Measurements from ENCODE around the gene CDK17.

The CDK17 gene

DNA sequence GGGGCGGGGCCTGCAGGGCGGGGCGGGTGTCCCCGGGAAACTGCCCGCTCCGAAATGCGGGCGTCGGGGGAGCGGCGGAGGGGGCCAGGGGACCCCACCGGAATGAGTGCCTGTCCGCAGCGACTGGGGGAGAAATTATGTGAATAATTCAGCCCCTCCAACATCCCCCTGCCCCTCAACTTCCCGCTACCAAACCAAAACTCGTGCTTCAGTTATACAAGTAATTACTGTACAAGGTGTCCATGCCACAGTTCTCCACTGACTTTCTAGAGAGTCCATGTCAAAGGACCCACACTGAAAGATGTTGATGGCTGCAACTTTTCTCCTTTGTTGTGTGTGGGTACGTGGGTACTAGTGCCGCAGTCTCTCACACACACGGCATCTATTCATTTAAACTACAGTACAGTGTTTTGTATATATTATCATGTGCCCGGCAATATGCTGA, 414 bp upstream of the CDK17 start:
- Histone ChIP-seq H2AFZ (ENCODE audit: insufficient read depth, low read length, poor library complexity) (peak overlapping the region; percentile 90), H2AK5ac (ENCODE audit: low read length) (no peak overlapping the region), H3K4me3 (ENCODE audit: low read depth, low read length) (peak overlapping the region; percentile 63), H2BK12ac (ENCODE audit: low read length) (no peak overlapping the region), H4K8ac (ENCODE audit: low read depth, low read length) (no peak overlapping the region), H3K23ac (ENCODE audit: low read length) (no peak overlapping the region), H3K4me2 (ENCODE audit: low read length) (peak overlapping the region; percentile 98), H3K18ac (ENCODE audit: low read length) (no peak overlapping the region), H3K4me1 (ENCODE audit: control insufficient read depth in 1 of 2, insufficient read depth in 2 of 2, low read length in 2 of 2) (no peaks in the 10 kb centered on the region), H3K36me3 (ENCODE audit: control insufficient read depth in 1 of 2, insufficient read depth in 2 of 2, low read length in 2 of 2) (no peaks in the 10 kb centered on the region), H3K79me2 (ENCODE audit: control insufficient read depth, insufficient read depth, low read length, poor library complexity) (peaks cover 11% of the 10 kb centered on the region), H2BK5ac (ENCODE audit: low read depth, low read length, poor library complexity) (peak overlapping the region; percentile 2), H3K79me1 (ENCODE audit: low read length) (peaks cover 13% of the 10 kb centered on the region), H4K91ac (ENCODE audit: low read depth, low read length) (no peak overlapping the region), H3K9ac (ENCODE audit: low read length) (peak overlapping the region; percentile 18), H3K27me3 (ENCODE audit: insufficient read depth, low read length) (no peaks in the 10 kb centered on the region), H3K9me3 (ENCODE audit: insufficient read depth, low read depth, low read length) (no peaks in the 10 kb centered on the region), H4K12ac (ENCODE audit: low read depth, low read length) (no peak overlapping the region), H3K27ac (ENCODE audit: low read depth, low read length) (no peak overlapping the region), H3K14ac (ENCODE audit: low read length) (no peak overlapping the region), H2BK120ac (ENCODE audit: insufficient read depth, low read length, poor library complexity) (no peak overlapping the region), H3K4ac (ENCODE audit: low read depth, low read length) (no peak overlapping the region)
- WGBS (ENCODE audit: extremely low coverage, insufficient coverage, insufficient read length) = no CpG with 5 or more reads among the region's 20 CpGs
- peak in 1 of 2 donors; percentile 54 for DNase-seq

DNA sequence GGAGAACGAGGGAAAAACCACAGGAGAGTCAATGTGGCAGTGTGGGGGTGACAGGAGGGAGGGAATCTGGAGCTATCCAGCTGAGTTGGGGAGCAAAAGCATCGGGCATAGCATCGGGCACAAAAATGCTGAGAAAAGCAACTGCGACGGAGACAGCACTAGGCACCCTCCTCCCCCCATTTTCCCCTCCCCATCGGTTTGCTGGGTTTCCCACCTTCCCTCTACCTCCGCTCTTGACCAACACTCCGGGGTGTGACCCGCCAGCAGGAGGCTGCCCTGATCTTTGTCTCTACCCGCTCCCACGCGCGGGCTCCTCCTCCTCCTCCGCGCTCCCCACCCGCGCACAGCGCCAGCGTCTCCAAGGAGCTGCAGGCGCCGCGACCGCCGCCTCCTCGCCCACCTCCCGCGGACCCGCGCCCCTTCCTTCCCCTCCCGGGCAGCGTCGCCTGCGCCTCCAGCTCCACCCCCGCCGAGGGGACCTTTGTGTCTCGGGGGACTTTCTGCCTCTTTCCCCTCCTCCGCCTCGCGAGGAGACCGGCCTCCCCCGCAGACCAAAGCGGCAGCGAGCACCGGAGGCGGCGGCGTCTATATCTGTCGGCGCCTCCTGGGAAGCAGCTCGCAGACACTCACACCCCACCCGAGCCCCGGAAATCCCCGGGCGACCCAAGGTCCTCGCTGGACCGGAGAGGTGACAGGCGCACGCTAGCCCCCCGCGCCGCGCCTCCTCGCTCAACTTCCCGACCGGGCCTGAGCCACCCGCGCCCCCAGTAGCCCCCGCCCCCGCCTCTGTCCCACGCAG, 920 bp downstream of the CDK17 start:
- Histone ChIP-seq H3K14ac (ENCODE audit: low read length) (peak overlapping the region; percentile 94), H4K8ac (ENCODE audit: low read depth, low read length) (peak overlapping the region; percentile 99), H2BK5ac (ENCODE audit: low read depth, low read length, poor library complexity) (peak overlapping the region; percentile 98), H3K27me3 (ENCODE audit: insufficient read depth, low read length) (no peaks in the 10 kb centered on the region), H2BK120ac (ENCODE audit: insufficient read depth, low read length, poor library complexity) (peak overlapping the region; percentile 67), H3K18ac (ENCODE audit: low read length) (peak overlapping the region; percentile 94), H3K4ac (ENCODE audit: low read depth, low read length) (peak overlapping the region; percentile 85), H3K4me3 (ENCODE audit: low read depth, low read length) (peak overlapping the region; percentile 91), H3K79me1 (ENCODE audit: low read length) (peaks cover 13% of the 10 kb centered on the region), H3K9ac (ENCODE audit: low read length) (peak overlapping the region; percentile 91), H3K23ac (ENCODE audit: low read length) (no peak overlapping the region), H4K91ac (ENCODE audit: low read depth, low read length) (peak overlapping the region; percentile 95), H3K4me1 (ENCODE audit: control insufficient read depth in 1 of 2, insufficient read depth in 2 of 2, low read length in 2 of 2) (no peaks in the 10 kb centered on the region), H3K36me3 (ENCODE audit: control insufficient read depth in 1 of 2, insufficient read depth in 2 of 2, low read length in 2 of 2) (no peaks in the 10 kb centered on the region), H3K9me3 (ENCODE audit: insufficient read depth, low read depth, low read length) (peaks cover 1% of the 10 kb centered on the region), H4K12ac (ENCODE audit: low read depth, low read length) (peak overlapping the region; percentile 35), H3K79me2 (ENCODE audit: control insufficient read depth, insufficient read depth, low read length, poor library complexity) (peaks cover 11% of the 10 kb centered on the region), H3K27ac (ENCODE audit: low read depth, low read length) (peak overlapping the region; percentile 98), H2AFZ (ENCODE audit: insufficient read depth, low read length, poor library complexity) (peak overlapping the region; percentile 96), H3K4me2 (ENCODE audit: low read length) (peak overlapping the region; percentile 88), H2AK5ac (ENCODE audit: low read length) (no peak overlapping the region), H2BK12ac (ENCODE audit: low read length) (no peak overlapping the region)
- peak; percentile 54 to 63 for DNase-seq
- WGBS (ENCODE audit: extremely low coverage, insufficient coverage, insufficient read length) = no CpG with 5 or more reads among the region's 70 CpGs

DNA sequence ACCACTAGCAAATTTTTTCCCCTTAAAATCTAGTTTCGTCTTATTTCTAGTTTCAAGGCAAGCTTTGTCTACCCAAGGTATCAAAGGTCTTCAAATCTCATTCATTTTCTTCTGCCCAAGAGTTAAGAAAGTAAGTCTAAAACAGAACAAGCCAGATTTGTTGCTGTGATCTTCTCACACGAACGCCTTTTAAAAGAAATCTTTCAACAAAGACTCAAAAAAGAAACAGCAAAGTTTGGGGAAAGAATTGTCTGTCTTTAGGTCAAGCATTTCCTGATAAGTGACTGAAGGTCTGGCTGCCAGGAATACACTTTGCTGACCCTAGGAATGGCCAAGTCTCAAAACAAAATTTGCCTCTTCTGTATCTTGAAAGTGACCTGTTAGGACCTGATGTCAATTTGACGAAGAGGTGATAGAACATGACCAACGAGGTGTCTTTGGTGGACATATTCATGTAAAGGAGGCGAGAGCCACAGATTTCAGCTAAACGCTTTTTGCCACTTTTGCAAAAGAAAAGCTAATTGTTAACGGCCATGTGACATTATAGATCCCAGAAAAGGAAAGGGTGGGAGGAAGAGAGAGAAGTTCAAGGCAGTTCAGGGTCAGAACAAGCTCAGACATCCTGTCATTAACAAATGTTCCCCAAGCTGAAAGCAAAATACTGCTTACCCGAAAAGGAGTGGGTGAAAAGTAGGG, 1.7 kb downstream of the CDK17 start:
- no CpG with 5 or more reads among the region's 9 CpGs for WGBS (ENCODE audit: extremely low coverage, insufficient coverage, insufficient read length)
- Histone ChIP-seq H3K79me2 (ENCODE audit: control insufficient read depth, insufficient read depth, low read length, poor library complexity) (peaks cover 11% of the 10 kb centered on the region), H3K27me3 (ENCODE audit: insufficient read depth, low read length) (no peaks in the 10 kb centered on the region), H3K18ac (ENCODE audit: low read length) (no peak overlapping the region), H3K4me1 (ENCODE audit: control insufficient read depth in 1 of 2, insufficient read depth in 2 of 2, low read length in 2 of 2) (no peaks in the 10 kb centered on the region), H3K4me2 (ENCODE audit: low read length) (peak overlapping the region; percentile 88), H3K23ac (ENCODE audit: low read length) (no peak overlapping the region), H2BK5ac (ENCODE audit: low read depth, low read length, poor library complexity) (no peak overlapping the region), H4K12ac (ENCODE audit: low read depth, low read length) (no peak overlapping the region), H3K14ac (ENCODE audit: low read length) (peak overlapping the region; percentile 23), H2BK120ac (ENCODE audit: insufficient read depth, low read length, poor library complexity) (no peak overlapping the region), H3K4me3 (ENCODE audit: low read depth, low read length) (peak overlapping the region; percentile 91), H3K36me3 (ENCODE audit: control insufficient read depth in 1 of 2, insufficient read depth in 2 of 2, low read length in 2 of 2) (no peaks in the 10 kb centered on the region), H2AK5ac (ENCODE audit: low read length) (no peak overlapping the region), H2BK12ac (ENCODE audit: low read length) (no peak overlapping the region), H3K27ac (ENCODE audit: low read depth, low read length) (peak overlapping the region; percentile 98), H3K9ac (ENCODE audit: low read length) (peak overlapping the region; percentile 77), H4K91ac (ENCODE audit: low read depth, low read length) (no peak overlapping the region), H3K9me3 (ENCODE audit: insufficient read depth, low read depth, low read length) (peaks cover 1% of the 10 kb centered on the region), H3K79me1 (ENCODE audit: low read length) (peaks cover 13% of the 10 kb centered on the region), H2AFZ (ENCODE audit: insufficient read depth, low read length, poor library complexity) (no peak overlapping the region), H3K4ac (ENCODE audit: low read depth, low read length) (no peak overlapping the region), H4K8ac (ENCODE audit: low read depth, low read length) (no peak overlapping the region)
- peak in 1 of 2 donors; percentile 36 for DNase-seq

DNA sequence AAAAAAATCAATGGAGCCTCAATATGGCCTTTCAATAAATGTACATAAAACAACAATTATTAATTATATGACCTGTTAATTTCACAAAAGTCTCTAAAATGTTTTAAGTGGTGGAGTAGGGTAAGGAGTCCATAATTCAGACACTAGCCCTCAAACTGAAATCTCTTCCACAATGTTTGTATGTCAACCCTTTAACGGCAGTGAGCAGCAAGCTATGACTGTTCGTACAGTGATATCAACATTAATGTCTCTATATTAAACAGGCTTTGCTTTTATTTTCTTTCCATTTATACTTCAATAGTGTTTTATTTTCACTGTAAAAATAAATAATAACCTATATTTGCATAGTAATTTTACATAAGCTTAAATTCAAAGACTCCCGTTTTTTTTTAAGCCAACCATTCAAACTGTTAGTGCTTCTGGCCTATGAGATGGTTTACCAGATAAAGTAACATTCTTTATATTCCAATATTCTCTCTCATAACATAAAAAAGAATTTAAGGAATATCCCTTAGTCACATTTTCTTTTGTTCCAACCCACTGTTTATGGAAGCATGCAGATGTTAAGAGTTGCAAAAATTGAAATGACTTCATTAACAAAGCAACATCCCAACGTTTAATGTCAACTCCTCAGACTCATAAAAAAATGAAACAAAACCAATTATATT, 2.3 kb downstream of the CDK17 start:
- Histone ChIP-seq H3K4ac (ENCODE audit: low read depth, low read length) (no peak overlapping the region), H3K27ac (ENCODE audit: low read depth, low read length) (no peak overlapping the region), H2BK120ac (ENCODE audit: insufficient read depth, low read length, poor library complexity) (no peak overlapping the region), H2AFZ (ENCODE audit: insufficient read depth, low read length, poor library complexity) (no peak overlapping the region), H3K14ac (ENCODE audit: low read length) (no peak overlapping the region), H3K9ac (ENCODE audit: low read length) (no peak overlapping the region), H4K12ac (ENCODE audit: low read depth, low read length) (no peak overlapping the region), H3K9me3 (ENCODE audit: insufficient read depth, low read depth, low read length) (peaks cover 1% of the 10 kb centered on the region), H3K79me2 (ENCODE audit: control insufficient read depth, insufficient read depth, low read length, poor library complexity) (peaks cover 13% of the 10 kb centered on the region), H4K8ac (ENCODE audit: low read depth, low read length) (no peak overlapping the region), H3K23ac (ENCODE audit: low read length) (no peak overlapping the region), H3K36me3 (ENCODE audit: control insufficient read depth in 1 of 2, insufficient read depth in 2 of 2, low read length in 2 of 2) (no peaks in the 10 kb centered on the region), H3K27me3 (ENCODE audit: insufficient read depth, low read length) (no peaks in the 10 kb centered on the region), H3K4me1 (ENCODE audit: control insufficient read depth in 1 of 2, insufficient read depth in 2 of 2, low read length in 2 of 2) (no peaks in the 10 kb centered on the region), H4K91ac (ENCODE audit: low read depth, low read length) (no peak overlapping the region), H2BK12ac (ENCODE audit: low read length) (no peak overlapping the region), H3K4me3 (ENCODE audit: low read depth, low read length) (no peak overlapping the region), H3K4me2 (ENCODE audit: low read length) (no peak overlapping the region), H3K18ac (ENCODE audit: low read length) (no peak overlapping the region), H3K79me1 (ENCODE audit: low read length) (peaks cover 13% of the 10 kb centered on the region), H2BK5ac (ENCODE audit: low read depth, low read length, poor library complexity) (no peak overlapping the region), H2AK5ac (ENCODE audit: low read length) (no peak overlapping the region)
- WGBS (ENCODE audit: extremely low coverage, insufficient coverage, insufficient read length) = no CpG with 5 or more reads among the region's 4 CpGs
- peak in 1 of 2 donors; percentile 74 for DNase-seq

Data from trophoblast cell (in vitro differentiated cells and primary cell).